IgD-negative memory B cell (primary cell): ENCODE data around the gene SLC17A5. TPM values are rescaled to one million over a fixed set of nuclear protein-coding genes. Genes with fewer than 3 reads are reported as not detected.
"Not testable (repeated sequence)": the region's sequence is repeated elsewhere in the genome, so short reads cannot be mapped to it uniquely, and the experiment has no call there.

ENCODE experiments used
- H3K27ac Mint-ChIP-seq, 3 donors: one replicate each; pipeline ENCODE4 v1.8.0; 2020 to 2022; ENCODE audit warnings: mild to moderate bottlenecking in 3 of 3, mixed read lengths in 3 of 3, moderate library complexity in 1 of 3
- H3K27me3 Mint-ChIP-seq: one replicate; pipeline ENCODE4 v1.8.0; 2021; ENCODE audit warnings: mixed read lengths
- H3K36me3 Mint-ChIP-seq: one replicate; pipeline ENCODE4 v1.8.0; 2020; ENCODE audit warnings: mild to moderate bottlenecking, mixed read lengths
- H3K4me1 Mint-ChIP-seq, 3 donors: one replicate each; pipeline ENCODE4 v1.8.0; 2020 to 2022; ENCODE audit warnings: mixed read lengths in 3 of 3, mild to moderate bottlenecking in 1 of 3
- H3K4me3 Mint-ChIP-seq, 4 donors: one replicate each; pipeline ENCODE4 v1.8.0; 2020 to 2022; ENCODE audit warnings: mild to moderate bottlenecking in 4 of 4, mixed read lengths in 4 of 4, moderate library complexity in 3 of 4
- H3K9me3 Mint-ChIP-seq, 3 donors: one replicate each; pipeline ENCODE4 v1.8.0; 2020 to 2021; ENCODE audit warnings: mixed read lengths in 3 of 3, mild to moderate bottlenecking in 1 of 3
- polyA plus RNA-seq: library from polyadenylated mRNA; unstranded; fragments of 300-500 nt; fragmentation: Illumina TruSeq; gene quantifications from one replicate; pipeline ENCODE4 v1.2.3, GENCODE V29; 2021

SLC17A5 gene
- 4.4 TPM for polyA plus RNA-seq

- peaks cover 4% of the 10 kb centered on the region for H3K36me3 Mint-ChIP-seq
- H3K9me3 Mint-ChIP-seq = no peaks in the 10 kb centered on the region
- no peaks in the 10 kb centered on the region for H3K27me3 Mint-ChIP-seq
- H3K27ac Mint-ChIP-seq = peak within 1 kb of the TSS; percentile 96 to 97 (median 96)
- peaks cover 9 to 14% (median 11%) of the 10 kb centered on the region in 3 donors for H3K4me1 Mint-ChIP-seq
- H3K4me3 Mint-ChIP-seq = peak within 1 kb of the TSS; percentile 99 to 100 (median 100)
Measured at GRCh38 chr6:73653571-73654424, at the start of gene SLC17A5. Gene SLC17A5 (minus strand): TSS chr6:73653992. CDS start chr6:73653886, 106 bp downstream.

GRCh38 chr6:73703466-73703865 is 49.7 kb upstream of the SLC17A5 start:
- Mint-ChIP-seq H3K27ac (no peak overlapping the region), H3K4me1 (no peaks in the 10 kb centered on the region), H3K4me3 (no peak overlapping the region), H3K27me3 (peaks cover 7% of the 10 kb centered on the region), H3K9me3 (no peaks in the 10 kb centered on the region), H3K36me3 (no peaks in the 10 kb centered on the region)

DNA sequence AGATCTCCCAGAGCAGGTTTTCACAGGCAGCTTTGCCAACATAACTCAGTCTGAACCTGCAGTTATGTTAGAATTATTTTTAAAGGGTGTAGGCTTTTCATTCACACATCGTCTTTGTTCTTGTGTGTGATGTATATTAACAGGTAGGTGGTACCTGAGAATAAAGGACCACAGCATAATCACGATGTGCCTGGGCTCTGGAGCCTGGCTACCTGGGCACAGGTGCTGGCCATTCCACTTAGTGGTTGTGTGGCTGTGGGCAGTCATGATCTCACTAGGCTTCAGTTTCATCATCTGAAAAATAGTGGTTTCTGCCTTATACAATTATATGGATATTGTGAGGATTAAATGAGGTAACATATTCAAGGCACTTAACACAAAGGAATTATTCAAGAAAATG is 48.7 kb upstream of the SLC17A5 start:
- no peak overlapping the region for H3K4me3 Mint-ChIP-seq
- H3K27me3 Mint-ChIP-seq = peaks cover 11% of the 10 kb centered on the region
- no peaks in the 10 kb centered on the region for H3K9me3 Mint-ChIP-seq
- H3K4me1 Mint-ChIP-seq = no peaks in the 10 kb centered on the region
- H3K27ac Mint-ChIP-seq = no peak overlapping the region
- peaks cover 1% of the 10 kb centered on the region for H3K36me3 Mint-ChIP-seq

- peaks cover 4 to 14% (median 10%) of the 10 kb centered on the region in 3 donors for H3K4me1 Mint-ChIP-seq
- H3K27ac Mint-ChIP-seq = no peak overlapping the region
- H3K27me3 Mint-ChIP-seq = peaks cover 30% of the 10 kb centered on the region
- H3K9me3 Mint-ChIP-seq = no peaks in the 10 kb centered on the region
- H3K36me3 Mint-ChIP-seq = peaks cover 1% of the 10 kb centered on the region
- no peak overlapping the region for H3K4me3 Mint-ChIP-seq
Measured at GRCh38 chr6:73699676-73700459, 46.1 kb upstream of the SLC17A5 start.

GRCh38 chr6:73696966-73697655 is 43.3 kb upstream of the SLC17A5 start:
- Mint-ChIP-seq H3K36me3 (peaks cover 1% of the 10 kb centered on the region), H3K4me3 (peak overlapping the region in 1 of 4 donors; percentile 0), H3K27ac (no peak overlapping the region), H3K9me3 (peaks cover 0 to 8% (median 0%) of the 10 kb centered on the region in 3 donors), H3K27me3 (peaks cover 46% of the 10 kb centered on the region), H3K4me1 (peaks cover 4 to 14% (median 10%) of the 10 kb centered on the region in 3 donors)

- peaks cover 1% of the 10 kb centered on the region for H3K36me3 Mint-ChIP-seq
- peaks cover 48% of the 10 kb centered on the region for H3K27me3 Mint-ChIP-seq
- peak within 1 kb of the TSS; percentile 65 to 92 (median 71) for H3K4me3 Mint-ChIP-seq
- H3K27ac Mint-ChIP-seq = no peak within 1 kb of the TSS
- peaks cover 0 to 8% (median 0%) of the 10 kb centered on the region in 3 donors for H3K9me3 Mint-ChIP-seq
- peaks cover 4 to 14% (median 10%) of the 10 kb centered on the region in 3 donors for H3K4me1 Mint-ChIP-seq
Measured at GRCh38 chr6:73695619-73696421, 42.0 kb upstream of the SLC17A5 start, which contains the start of gene CD109. Gene CD109 (plus strand): TSS chr6:73696203. CDS start chr6:73696216, 13 bp downstream.

DNA sequence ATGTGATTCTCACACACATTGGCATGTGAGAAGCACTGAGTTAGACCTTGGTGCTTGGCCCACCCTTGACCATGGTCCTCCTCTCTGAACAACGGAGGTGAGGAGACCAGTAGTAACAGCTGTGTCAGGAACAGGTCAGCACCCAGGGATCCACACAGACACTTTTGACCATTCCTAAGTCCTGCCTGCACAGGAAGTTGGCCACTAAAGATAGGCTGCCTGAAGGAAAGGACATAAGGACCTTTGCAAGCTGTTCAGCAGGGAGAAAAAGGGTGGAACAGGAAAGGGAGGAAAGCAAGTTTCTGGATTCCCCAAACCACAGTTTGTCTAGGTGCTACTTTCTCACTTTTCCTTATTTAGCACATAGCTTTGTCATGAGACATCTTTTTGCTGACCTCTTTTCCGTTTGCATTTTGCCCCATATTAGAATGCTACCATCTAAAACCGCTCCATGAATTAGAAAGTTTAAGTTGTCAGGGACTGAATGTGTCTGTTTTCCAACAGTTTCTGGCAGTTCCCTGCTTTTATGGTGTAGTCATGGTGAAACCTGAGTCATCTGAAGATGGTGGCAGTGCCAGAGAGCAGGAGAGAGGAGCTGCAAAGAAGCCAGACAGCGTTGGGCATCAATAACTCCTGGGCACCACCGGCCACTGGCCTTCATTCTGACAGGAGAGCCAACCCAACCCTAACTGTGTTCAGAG is 41.1 kb upstream of the SLC17A5 start:
- H3K9me3 Mint-ChIP-seq = peaks cover 0 to 8% (median 0%) of the 10 kb centered on the region in 3 donors
- H3K27ac Mint-ChIP-seq = no peak overlapping the region
- H3K36me3 Mint-ChIP-seq = peaks cover 1% of the 10 kb centered on the region
- H3K4me1 Mint-ChIP-seq = peaks cover 4 to 14% (median 10%) of the 10 kb centered on the region in 3 donors
- H3K4me3 Mint-ChIP-seq = peak overlapping the region in 1 of 4 donors; percentile 92
- peaks cover 52% of the 10 kb centered on the region for H3K27me3 Mint-ChIP-seq

DNA sequence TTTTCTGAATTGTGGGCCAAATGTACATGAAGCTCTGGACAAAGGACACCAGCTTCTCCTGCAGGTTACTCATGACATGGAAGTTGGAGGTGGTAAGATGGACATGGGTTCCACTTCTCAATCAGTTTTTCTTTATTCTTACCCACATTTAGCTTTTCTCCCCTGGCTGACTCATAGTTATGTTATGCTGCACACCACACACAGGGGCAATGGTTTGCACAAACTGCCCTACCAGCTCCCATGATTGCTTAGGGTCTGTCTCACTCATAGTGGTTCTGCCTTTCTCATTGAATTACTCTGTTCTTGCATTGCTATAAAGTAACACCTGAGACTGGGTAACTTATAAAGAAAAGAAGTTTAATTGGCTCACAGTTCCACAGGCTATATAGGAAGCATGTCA is 37.7 kb upstream of the SLC17A5 start:
- peaks cover 4 to 12% (median 8%) of the 10 kb centered on the region in 3 donors for H3K4me1 Mint-ChIP-seq
- H3K9me3 Mint-ChIP-seq = peaks cover 0 to 8% (median 0%) of the 10 kb centered on the region in 3 donors
- H3K27me3 Mint-ChIP-seq = peaks cover 42% of the 10 kb centered on the region
- H3K36me3 Mint-ChIP-seq = no peaks in the 10 kb centered on the region
- H3K27ac Mint-ChIP-seq = no peak overlapping the region
- H3K4me3 Mint-ChIP-seq = no peak overlapping the region

- H3K9me3 Mint-ChIP-seq = peaks cover 0 to 8% (median 0%) of the 10 kb centered on the region in 3 donors
- no peak overlapping the region for H3K4me3 Mint-ChIP-seq
- H3K27ac Mint-ChIP-seq = no peak overlapping the region
- H3K27me3 Mint-ChIP-seq = peaks cover 33% of the 10 kb centered on the region
- H3K36me3 Mint-ChIP-seq = no peaks in the 10 kb centered on the region
- H3K4me1 Mint-ChIP-seq = peaks cover 0 to 2% (median 1%) of the 10 kb centered on the region in 3 donors
Measured at GRCh38 chr6:73690056-73690455, 36.3 kb upstream of the SLC17A5 start.

- H3K27me3 Mint-ChIP-seq = peaks cover 19% of the 10 kb centered on the region
- H3K9me3 Mint-ChIP-seq = peaks cover 2 to 12% (median 6%) of the 10 kb centered on the region in 3 donors
- H3K27ac Mint-ChIP-seq = no peak overlapping the region
- no peak overlapping the region for H3K4me3 Mint-ChIP-seq
- H3K36me3 Mint-ChIP-seq = no peaks in the 10 kb centered on the region
- no peaks in the 10 kb centered on the region for H3K4me1 Mint-ChIP-seq
Measured at GRCh38 chr6:73688351-73688750, 34.6 kb upstream of the SLC17A5 start.

GRCh38 chr6:73683574-73683973 is 29.8 kb upstream of the SLC17A5 start:
- peaks cover 2 to 10% (median 10%) of the 10 kb centered on the region in 3 donors for H3K9me3 Mint-ChIP-seq
- not testable (repeated sequence) for H3K4me1 Mint-ChIP-seq, H3K4me3 Mint-ChIP-seq, H3K27me3 Mint-ChIP-seq, H3K27ac Mint-ChIP-seq, H3K36me3 Mint-ChIP-seq

DNA sequence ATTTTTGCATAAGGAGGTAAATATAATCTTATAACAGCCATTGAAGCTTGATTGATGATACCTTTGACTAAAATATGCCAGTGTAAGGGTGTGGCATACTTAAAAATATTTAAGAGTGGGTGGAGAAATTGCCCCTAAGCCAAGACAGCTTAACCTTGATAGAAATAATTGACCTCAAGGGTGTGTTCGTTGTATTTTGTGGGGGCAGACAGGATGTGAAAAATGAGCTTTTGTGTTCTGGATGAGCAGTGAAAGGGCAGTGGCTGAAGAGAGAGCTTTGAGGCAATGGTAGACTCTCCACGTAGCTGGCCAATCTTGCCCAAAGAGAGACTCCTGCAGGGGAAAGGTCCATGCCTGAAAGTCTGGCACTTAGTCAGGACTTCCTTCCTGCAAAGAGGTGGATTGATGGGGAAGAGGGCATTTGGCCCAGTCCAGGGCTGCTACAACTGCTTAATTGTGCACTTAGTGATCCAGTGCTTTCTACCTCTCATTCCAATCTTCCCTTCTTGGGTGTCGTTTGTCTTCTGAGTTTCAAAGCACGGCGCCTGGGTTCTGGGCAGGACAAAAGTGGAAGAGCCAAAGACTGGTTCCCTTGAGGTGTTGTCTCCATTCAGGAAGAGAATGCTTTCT is 26.6 kb upstream of the SLC17A5 start:
- Mint-ChIP-seq H3K36me3 (no peaks in the 10 kb centered on the region), H3K27ac (no peak overlapping the region), H3K27me3 (peaks cover 6% of the 10 kb centered on the region), H3K4me1 (peaks cover 0 to 3% (median 0%) of the 10 kb centered on the region in 3 donors), H3K9me3 (peaks cover 2 to 10% (median 10%) of the 10 kb centered on the region in 3 donors), H3K4me3 (no peak overlapping the region)

GRCh38 chr6:73679846-73680245 is 26.1 kb upstream of the SLC17A5 start:
- not testable (repeated sequence) for H3K4me3 Mint-ChIP-seq

More at GRCh38 chr6:73679846-73680245, 26.1 kb upstream of the SLC17A5 start:
- H3K36me3 Mint-ChIP-seq, H3K27me3 Mint-ChIP-seq, H3K4me1 Mint-ChIP-seq, H3K27ac Mint-ChIP-seq: not testable (repeated sequence)
- H3K9me3 Mint-ChIP-seq = peaks cover 2 to 10% (median 10%) of the 10 kb centered on the region in 3 donors
